ENCODE results near the gene PMPCA. TPM values are rescaled to one million over a fixed set of nuclear protein-coding genes. Genes with fewer than 3 reads are reported as not detected.

The PMPCA gene
- total RNA-seq, 1 experiment from 2014 or later: 94.5 TPM

DNA sequence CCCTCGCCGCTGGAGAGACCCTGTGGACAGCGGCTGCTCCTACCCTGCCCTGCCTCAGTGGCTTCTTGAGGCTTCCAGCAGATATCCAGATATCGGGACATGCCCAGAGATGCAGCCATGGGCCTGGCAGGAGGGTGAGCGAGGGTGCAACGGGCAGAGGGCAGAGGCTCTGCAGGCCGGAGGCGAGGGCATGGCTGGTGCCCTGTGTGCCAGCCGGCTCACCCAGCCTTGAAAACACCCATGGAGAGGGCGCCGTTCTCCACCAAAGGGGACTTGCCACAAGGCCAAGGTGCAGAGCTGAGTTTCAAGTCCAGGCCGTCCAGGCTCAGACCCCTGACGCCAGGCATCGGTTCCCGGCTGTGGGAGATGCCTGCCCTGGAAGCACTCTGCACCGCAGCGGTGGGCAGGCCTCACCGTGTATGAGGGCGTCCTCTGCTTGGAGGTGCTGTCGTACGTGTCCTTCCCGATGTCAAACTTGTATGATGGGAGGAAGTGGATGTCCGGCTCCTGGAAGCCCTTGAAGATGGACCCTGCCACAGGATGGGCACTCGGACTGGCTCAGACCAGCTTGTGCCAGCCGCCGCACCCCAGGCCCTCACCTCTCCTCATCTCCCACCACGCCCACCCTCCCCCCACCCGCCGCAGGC lies 20.3 kb downstream of the PMPCA start:
- Histone ChIP-seq H4K20me1 (ENCODE audit: control insufficient read depth, insufficient read depth, insufficient read length) (no peaks in the 10 kb centered on the region), H3K23me2 (ENCODE audit: insufficient read length, low read depth, low read length, poor library complexity, severe bottlenecking) (no peaks in the 10 kb centered on the region), H2BK120ac (ENCODE audit: low read depth, low read length, poor library complexity, severe bottlenecking) (no peak overlapping the region), H3K9ac (ENCODE audit: extremely low read depth, insufficient read length, low read length) (no peak overlapping the region), H2BK15ac (ENCODE audit: low read depth, low read length) (no peak overlapping the region), H3K4me1 (ENCODE audit: insufficient read depth, low read length) (no peaks in the 10 kb centered on the region), H3K4ac (ENCODE audit: low read depth, low read length) (no peak overlapping the region), H4K8ac (replicated peaks; ENCODE audit: insufficient read length, low read depth, low read length) (no peak overlapping the region), H4K5ac (ENCODE audit: insufficient read length, low read depth, low read length) (no peak overlapping the region), H4K91ac (ENCODE audit: insufficient read length, low read depth, low read length) (no peak overlapping the region), H3K56ac (ENCODE audit: insufficient read length, low read depth, low read length) (no peak overlapping the region), H2BK5ac (ENCODE audit: insufficient read length, low read length) (no peak overlapping the region), H3K14ac (ENCODE audit: insufficient read depth, low read length) (no peak overlapping the region; the same call in 1 of the 2 replicates), H3K18ac (ENCODE audit: insufficient read length, low read depth, low read length) (no peak overlapping the region), H3K27me3 (ENCODE audit: insufficient read depth, low read length) (no peaks in the 10 kb centered on the region), H3K27ac (ENCODE audit: insufficient read length, low read depth, low read length) (no peak overlapping the region), H3K79me2 (ENCODE audit: insufficient read depth, low read length) (peaks cover 2% of the 10 kb centered on the region; the same call in 1 of the 2 replicates), H2AFZ (ENCODE audit: low read length) (no peak overlapping the region), H3K4me2 (ENCODE audit: insufficient read depth, insufficient read length, low read length) (no peak overlapping the region), H2BK12ac (ENCODE audit: insufficient read length, low read depth, low read length) (no peak overlapping the region), H2BK20ac (ENCODE audit: low read depth, low read length, poor library complexity, severe bottlenecking) (no peak overlapping the region), H2AK5ac (ENCODE audit: insufficient read length, low read length) (no peak overlapping the region), H3K9me3 (ENCODE audit: control insufficient read depth, low read depth, low read length) (no peaks in the 10 kb centered on the region), H3K23ac (ENCODE audit: insufficient read length, low read depth, low read length) (no peak overlapping the region), H3T11ph (ENCODE audit: low read length) (no peak overlapping the region), H3K79me1 (ENCODE audit: insufficient read depth, low read depth, low read length, poor library complexity, severe bottlenecking) (no peaks in the 10 kb centered on the region)
- DNase-seq: no peak
- no peak overlapping the region for H3K4me3 Mint-ChIP-seq
- WGBS (ENCODE audit: extremely low coverage, insufficient read length, low lambda C conversion rate): no CpG with 5 or more reads among the region's 29 CpGs
- H3K27me3 Mint-ChIP-seq (ENCODE audit: low read depth): no peaks in the 10 kb centered on the region
- 0 out of 4 replicates have a peak, but pooled peaks cover 0 to 2% of the 10 kb centered on the region in 2 experiments for H3K4me1 Mint-ChIP-seq
- TF ChIP-seq, protein P1, sequence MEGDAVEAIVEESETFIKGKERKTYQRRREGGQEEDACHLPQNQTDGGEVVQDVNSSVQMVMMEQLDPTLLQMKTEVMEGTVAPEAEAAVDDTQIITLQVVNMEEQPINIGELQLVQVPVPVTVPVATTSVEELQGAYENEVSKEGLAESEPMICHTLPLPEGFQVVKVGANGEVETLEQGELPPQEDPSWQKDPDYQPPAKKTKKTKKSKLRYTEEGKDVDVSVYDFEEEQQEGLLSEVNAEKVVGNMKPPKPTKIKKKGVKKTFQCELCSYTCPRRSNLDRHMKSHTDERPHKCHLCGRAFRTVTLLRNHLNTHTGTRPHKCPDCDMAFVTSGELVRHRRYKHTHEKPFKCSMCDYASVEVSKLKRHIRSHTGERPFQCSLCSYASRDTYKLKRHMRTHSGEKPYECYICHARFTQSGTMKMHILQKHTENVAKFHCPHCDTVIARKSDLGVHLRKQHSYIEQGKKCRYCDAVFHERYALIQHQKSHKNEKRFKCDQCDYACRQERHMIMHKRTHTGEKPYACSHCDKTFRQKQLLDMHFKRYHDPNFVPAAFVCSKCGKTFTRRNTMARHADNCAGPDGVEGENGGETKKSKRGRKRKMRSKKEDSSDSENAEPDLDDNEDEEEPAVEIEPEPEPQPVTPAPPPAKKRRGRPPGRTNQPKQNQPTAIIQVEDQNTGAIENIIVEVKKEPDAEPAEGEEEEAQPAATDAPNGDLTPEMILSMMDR (conservative IDR thresholded peaks at IDR 0.05): no peak
- no peak overlapping the region; a peak in 1 of 7 replicates for H3K27ac Mint-ChIP-seq
- peaks cover 4 to 27% (median 19%) of the 10 kb centered on the region in 3 experiments; a peak in 6 of 7 replicates for H3K36me3 Mint-ChIP-seq (ENCODE audit: insufficient read depth in 1 of 3, low read depth in 3 of 3)
- no peaks in the 10 kb centered on the region for H3K9me3 Mint-ChIP-seq
